ENCODE data around the gene CNIH4. TPM values are rescaled to one million over a fixed set of nuclear protein-coding genes. Genes with fewer than 3 reads are reported as not detected.
"Not testable (repeated sequence)": the region's sequence is repeated elsewhere in the genome, so short reads cannot be mapped to it uniquely, and the experiment has no call there.

CNIH4 gene
- total RNA-seq, 1 experiment from 2014 or later, result 114 TPM

DNA sequence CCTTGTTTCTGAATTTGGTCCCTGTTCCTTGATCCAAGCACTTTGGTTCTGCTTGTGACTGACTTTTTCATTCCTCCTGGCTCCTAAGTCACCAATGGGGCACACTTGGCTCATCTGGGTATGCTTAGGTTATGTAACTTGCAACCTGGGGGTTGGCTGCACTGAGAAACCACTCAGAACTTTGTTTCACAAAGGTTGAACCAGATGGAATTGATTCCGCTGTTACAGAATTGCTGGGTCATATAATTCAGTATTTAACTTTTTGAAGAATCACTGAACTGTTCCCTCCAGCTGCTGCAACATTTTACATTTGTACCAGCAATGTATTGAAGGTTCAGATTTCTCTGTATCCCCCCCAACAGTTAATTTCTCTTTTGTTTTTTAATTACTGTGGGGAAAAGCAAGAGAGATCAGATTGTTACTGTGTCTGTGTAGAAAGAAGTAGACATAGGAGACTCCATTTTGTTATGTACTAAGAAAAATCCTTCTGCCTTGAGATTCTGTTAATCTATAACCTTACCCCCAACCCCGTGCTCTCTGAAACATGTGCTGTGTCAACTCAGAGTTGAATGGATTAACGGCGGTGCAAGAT, 17.1 kb upstream of the CNIH4 start:
- no peak for DNase-seq
- H3K27me3 ChIP-seq, result no peaks in the 10 kb centered on the region
- H3K36me3 ChIP-seq, result no peaks in the 10 kb centered on the region
- peaks cover 25% of the 10 kb centered on the region for H3K9me3 ChIP-seq
- no peak overlapping the region for H3K4me3 ChIP-seq

DNA sequence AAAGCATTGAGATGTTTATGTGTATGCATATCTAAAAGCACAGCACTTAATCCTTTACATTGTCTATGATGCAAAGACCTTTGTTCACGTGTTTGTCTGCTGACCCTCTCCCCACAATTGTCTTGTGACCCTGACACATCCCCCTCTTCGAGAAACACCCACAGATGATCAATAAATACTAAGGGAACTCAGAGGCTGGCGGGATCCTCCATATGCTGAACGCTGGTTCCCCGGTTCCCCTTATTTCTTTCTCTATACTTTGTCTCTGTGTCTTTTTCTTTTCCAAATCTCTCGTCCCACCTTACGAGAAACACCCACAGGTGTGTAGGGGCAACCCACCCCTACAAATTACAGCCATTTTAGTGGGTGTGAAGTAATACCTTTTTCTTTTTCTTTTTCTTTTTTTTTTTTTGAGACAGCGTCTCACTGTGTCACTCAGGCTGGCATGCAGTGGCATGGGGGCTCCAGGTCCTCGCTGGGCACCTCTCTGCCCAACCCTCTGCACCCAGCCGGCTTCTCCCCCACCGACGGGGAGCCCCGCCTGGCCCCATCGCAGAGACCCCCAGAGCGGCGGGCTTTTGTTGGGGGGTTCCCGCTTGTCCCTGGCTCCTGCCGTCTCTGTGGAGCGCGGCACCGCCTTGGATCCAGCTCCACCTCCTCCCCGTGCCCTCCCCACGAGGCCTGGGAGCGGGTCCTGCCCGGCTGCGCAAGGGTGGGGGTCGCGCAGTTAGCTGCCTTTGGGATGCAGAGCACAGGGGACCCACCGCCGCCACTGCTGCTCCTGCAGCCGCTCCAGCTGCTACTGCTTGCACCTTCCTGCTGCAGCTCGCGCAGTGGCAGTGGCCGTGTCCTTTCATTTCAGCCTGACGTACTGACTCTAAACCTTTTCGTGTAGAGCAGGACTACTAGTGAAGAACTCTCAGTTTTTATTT, 16.0 kb upstream of the CNIH4 start:
- not testable (repeated sequence) for H3K27me3 ChIP-seq
- DNase-seq, result peak; percentile 21

DNA sequence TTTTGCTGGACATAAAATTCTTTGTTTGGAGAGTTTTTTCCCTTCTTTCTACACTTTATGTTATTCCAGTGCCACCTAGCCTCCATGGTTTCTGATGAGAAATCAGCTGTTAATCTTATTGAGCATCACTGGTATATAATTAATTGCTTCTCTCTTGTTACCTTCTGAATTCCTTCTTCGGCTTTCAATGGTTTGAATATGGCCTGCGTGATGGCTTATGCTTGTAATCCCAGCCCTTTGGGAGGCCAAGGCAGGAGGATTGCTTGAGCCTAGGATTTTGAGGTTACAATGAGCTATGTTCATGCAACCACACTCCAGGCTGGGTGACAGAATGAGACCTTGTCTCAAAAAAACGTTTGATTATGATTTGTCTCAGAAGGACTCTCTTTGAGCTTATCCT, 13.0 kb upstream of the CNIH4 start:
- Histone ChIP-seq H3K4me3 (no peak overlapping the region), H3K9me3 (peaks cover 26% of the 10 kb centered on the region), H3K27me3 (no peaks in the 10 kb centered on the region), H3K36me3 (no peaks in the 10 kb centered on the region)
- no peak for DNase-seq

More for the DNA sequence above, 16.0 kb upstream of the CNIH4 start:
- H3K36me3 ChIP-seq, result not testable (repeated sequence)
- H3K4me3 ChIP-seq, result peak overlapping the region; percentile 41
- H3K9me3 ChIP-seq, result peaks cover 28% of the 10 kb centered on the region

DNA sequence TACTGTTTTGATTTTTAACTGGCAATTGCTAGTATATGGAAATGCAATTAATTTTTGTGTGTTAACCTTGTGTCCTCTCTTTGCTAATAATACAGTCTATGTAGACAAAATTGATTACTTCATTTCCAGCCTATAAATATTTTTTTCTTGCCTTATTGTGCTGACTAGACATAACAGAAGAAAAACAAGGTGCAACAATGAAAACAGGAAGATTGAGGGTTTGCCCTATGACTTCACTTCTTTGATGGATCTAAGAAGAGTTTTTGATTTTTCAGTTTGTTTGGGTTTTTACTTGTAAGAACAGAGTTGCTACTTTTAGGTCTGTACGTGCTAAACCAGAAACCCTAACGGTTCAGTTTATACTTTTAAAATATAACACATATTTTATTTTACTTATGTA, 8.5 kb upstream of the CNIH4 start:
- no peaks in the 10 kb centered on the region for H3K27me3 ChIP-seq
- DNase-seq, result no peak
- H3K36me3 ChIP-seq, result no peaks in the 10 kb centered on the region
- peaks cover 16% of the 10 kb centered on the region for H3K9me3 ChIP-seq
- H3K4me3 ChIP-seq, result no peak overlapping the region

- not testable (repeated sequence) for H3K4me3 ChIP-seq, DNase-seq, H3K36me3 ChIP-seq, H3K27me3 ChIP-seq, H3K9me3 ChIP-seq
Measured at GRCh38 chr1:224349716-224350115, 7.0 kb upstream of the CNIH4 start.

DNA sequence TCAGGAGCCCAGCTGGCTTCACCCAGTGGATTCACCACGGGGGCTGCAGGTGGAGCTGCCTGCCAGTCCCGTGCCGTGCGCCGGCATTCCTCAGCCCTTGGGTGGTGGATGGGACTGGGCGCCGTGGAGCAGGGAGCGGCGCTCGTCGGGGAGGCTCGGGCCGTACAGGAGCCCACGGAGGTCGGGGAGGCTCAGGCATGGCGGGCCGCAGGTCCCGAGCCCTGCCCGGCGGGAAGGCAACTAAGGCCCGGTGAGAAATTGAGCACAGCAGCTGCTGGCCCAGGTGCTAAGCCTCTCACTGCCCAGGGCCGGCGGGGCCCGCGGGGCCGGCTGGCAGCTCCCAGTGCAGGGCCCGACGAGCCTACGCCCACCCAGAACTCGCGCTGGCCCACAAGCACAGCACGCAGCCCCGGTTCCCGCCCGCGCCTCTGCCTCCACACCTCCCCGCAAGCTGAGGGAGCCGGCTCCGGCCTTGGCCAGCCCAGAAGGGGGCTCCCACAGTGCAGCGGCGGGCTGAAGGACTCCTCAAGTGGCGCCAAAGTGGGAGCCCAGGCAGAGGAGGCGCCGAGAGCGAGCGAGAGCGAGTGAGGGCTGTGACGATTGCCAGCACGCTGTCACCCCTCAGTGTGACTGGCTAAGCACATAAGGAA, 4.1 kb upstream of the CNIH4 start:
- not testable (repeated sequence) for H3K27me3 ChIP-seq, DNase-seq, H3K4me3 ChIP-seq, H3K9me3 ChIP-seq, H3K36me3 ChIP-seq

DNA sequence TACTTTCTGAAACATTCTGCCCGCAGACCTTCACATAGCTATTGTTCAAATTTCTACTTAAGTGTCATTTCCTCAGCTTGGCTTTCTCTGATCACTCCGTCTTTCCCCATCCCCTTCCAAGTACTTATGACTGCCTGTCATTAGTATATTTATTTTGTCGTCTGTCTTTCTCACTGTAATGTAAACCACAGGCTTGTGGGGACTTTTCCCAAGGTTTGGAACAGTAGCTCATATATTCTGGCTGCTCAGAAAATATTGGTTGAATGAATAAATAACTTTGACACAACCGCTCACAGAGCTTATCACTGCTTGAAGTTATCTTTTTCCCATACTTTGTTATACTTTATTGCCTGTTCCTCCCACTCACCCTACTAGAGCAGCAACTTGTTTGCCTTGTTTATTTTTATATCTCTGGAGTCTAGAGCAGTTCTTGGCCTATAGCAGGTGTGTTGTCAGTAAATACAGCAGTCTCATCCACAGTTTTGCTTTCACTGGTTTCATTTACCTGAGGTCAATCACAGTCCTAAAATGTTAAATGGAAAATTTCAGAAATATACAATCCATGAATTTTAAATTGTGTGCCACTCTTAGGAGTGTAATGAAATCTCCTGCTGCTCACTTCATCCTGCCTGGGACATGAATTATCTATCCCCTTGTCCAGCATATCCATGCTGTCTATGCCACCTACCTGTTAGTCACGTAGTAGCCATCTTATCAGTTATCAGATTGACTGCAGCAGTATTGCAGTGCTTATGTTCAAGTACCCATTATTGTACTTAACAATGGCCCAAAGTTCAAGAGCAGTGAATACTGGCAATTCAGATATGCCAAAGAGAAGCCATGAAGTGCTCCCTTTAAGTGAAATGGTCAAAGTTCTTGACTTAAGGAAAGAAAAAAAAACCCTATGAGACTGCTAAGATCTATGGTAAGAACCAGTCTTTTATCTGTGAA, 2.4 kb upstream of the CNIH4 start:
- H3K27me3 ChIP-seq, result no peaks in the 10 kb centered on the region
- peaks cover 11% of the 10 kb centered on the region for H3K36me3 ChIP-seq
- H3K9me3 ChIP-seq, result no peaks in the 10 kb centered on the region
- DNase-seq, result no peak
- H3K4me3 ChIP-seq, result no peak overlapping the region

GRCh38 chr1:224357626-224358124, 996 bp downstream of the CNIH4 start:
- Histone ChIP-seq H3K4me3 (peak overlapping the region; percentile 78), H3K36me3 (peaks cover 25% of the 10 kb centered on the region), H3K27me3 (no peaks in the 10 kb centered on the region), H3K9me3 (no peaks in the 10 kb centered on the region)
- DNase-seq, result no peak

DNA sequence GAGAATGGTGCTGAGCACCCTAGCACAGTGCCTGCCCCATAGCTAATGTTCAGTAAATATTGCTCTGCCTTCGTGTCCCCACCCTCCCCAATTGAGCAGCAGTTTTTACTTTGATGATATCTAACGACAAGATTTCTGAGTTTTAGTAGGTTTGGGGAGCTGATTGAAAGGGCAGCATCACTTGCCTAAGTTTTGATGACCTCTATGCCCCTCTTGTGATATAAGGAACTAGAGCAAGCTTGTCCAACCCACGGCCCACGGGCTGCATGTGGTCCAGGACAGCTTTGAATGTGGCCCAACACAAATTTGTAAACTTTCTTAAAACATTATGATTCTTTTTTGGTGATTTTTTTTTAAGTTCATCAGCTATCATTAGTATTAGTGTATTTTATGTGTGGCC, 1.6 kb downstream of the CNIH4 start:
- Histone ChIP-seq H3K9me3 (no peaks in the 10 kb centered on the region), H3K27me3 (no peaks in the 10 kb centered on the region), H3K36me3 (peaks cover 29% of the 10 kb centered on the region), H3K4me3 (peak overlapping the region; percentile 78)
- DNase-seq, result no peak

DNA sequence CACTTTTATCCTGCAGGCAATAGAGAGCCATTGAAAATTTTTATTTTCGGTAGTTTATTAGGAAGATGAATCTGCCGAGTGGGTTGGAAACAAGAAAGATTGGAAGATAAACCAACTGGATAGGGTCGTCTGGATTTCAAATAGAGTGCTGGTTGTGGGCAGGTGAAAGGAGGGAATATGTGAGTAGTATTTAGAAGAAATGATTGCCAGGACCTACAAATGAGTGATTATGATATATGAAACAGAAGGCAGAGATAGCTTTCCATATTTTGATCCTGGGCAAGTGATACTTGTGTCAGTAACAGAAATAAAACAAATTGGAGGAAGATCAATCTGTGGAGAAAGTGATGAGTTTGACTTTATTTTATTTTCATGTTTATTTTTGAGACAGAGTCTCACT, 2.5 kb downstream of the CNIH4 start:
- no peak for DNase-seq
- no peaks in the 10 kb centered on the region for H3K9me3 ChIP-seq
- peaks cover 37% of the 10 kb centered on the region for H3K36me3 ChIP-seq
- no peaks in the 10 kb centered on the region for H3K27me3 ChIP-seq
- no peak overlapping the region for H3K4me3 ChIP-seq

DNA sequence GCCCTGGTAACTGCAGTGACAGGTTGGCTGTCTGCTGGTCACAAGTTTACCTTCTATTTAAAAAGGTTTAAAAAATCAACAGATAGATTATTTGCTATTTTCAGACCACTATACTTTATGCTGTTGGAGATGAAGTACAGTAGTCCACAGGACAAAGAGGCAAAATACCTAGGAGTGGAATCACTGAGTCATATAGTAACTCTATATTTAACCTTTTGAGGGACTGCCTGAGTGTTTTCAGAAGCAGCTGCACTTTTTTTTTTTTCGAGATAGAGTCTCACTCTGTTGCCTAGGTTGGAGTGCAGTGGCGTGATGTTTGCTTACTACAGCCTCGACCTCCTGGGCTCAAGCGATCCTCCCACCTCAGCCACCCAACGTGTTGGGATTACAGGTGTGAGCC, 11.7 kb downstream of the CNIH4 start:
- no peaks in the 10 kb centered on the region for H3K9me3 ChIP-seq
- H3K27me3 ChIP-seq, result no peaks in the 10 kb centered on the region
- no peak for DNase-seq
- peaks cover 81% of the 10 kb centered on the region for H3K36me3 ChIP-seq
- no peak overlapping the region for H3K4me3 ChIP-seq

- H3K27me3 ChIP-seq, result no peaks in the 10 kb centered on the region
- no peak for DNase-seq
- peaks cover 81% of the 10 kb centered on the region for H3K36me3 ChIP-seq
- no peaks in the 10 kb centered on the region for H3K9me3 ChIP-seq
- H3K4me3 ChIP-seq, result no peak overlapping the region
Measured at GRCh38 chr1:224373008-224373590, 16.4 kb downstream of the CNIH4 start.

DNA sequence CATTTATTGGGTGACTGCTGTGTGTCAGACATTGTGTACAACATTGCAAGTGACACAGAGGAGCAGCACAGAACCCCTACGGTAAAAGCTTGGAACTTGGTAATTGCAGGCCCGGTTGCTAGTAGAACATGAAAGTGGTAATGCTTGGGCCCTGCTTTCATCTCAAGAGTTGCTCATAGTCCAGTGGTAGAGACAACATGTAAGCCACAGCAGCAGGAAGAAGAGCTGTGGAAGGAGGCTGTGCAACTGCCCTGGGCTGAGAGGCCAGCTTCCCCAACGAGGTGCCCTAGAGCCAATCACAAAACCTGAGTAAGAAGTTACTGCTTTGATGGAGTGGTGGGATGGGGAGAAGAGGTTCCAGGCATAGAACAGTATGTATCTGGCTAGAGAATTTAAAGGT, 18.4 kb downstream of the CNIH4 start:
- DNase-seq, result no peak
- Histone ChIP-seq H3K4me3 (no peak overlapping the region), H3K9me3 (no peaks in the 10 kb centered on the region), H3K36me3 (peaks cover 71% of the 10 kb centered on the region), H3K27me3 (no peaks in the 10 kb centered on the region)

- H3K36me3 ChIP-seq, result peaks cover 51% of the 10 kb centered on the region
- no peaks in the 10 kb centered on the region for H3K9me3 ChIP-seq
- no peaks in the 10 kb centered on the region for H3K27me3 ChIP-seq
- peak; percentile 8 for DNase-seq
- H3K4me3 ChIP-seq, result no peak overlapping the region
Measured at GRCh38 chr1:224377676-224378006, 21.0 kb downstream of the CNIH4 start.

- no peak for DNase-seq
- Histone ChIP-seq H3K4me3 (no peak overlapping the region), H3K9me3 (no peaks in the 10 kb centered on the region), H3K27me3 (no peaks in the 10 kb centered on the region), H3K36me3 (peaks cover 43% of the 10 kb centered on the region)
Measured at GRCh38 chr1:224378855-224379631, 22.4 kb downstream of the CNIH4 start.

Data from MG63 (cell line).